Activated T-cell treated with anti-CD3 and anti-CD28 coated beads, Interleukin-2, amount 50 U/mL, for 1 hour (primary cell): Measurements from ENCODE around the gene CCR3.

Experiments
- DNase-seq: peaks from one replicate; pipeline ENCODE4 v3.0.0-alpha.2; 2020

CCR3 gene

GRCh38 chr3:46221938-46222337, 20.3 kb upstream of the CCR3 start:
- DNase-seq, result no peak

GRCh38 chr3:46222435-46223161, 19.7 kb upstream of the CCR3 start:
- DNase-seq, result no peak

- no peak for DNase-seq
Measured at GRCh38 chr3:46228260-46229242, 13.7 kb upstream of the CCR3 start.

- no peak for DNase-seq
Measured at GRCh38 chr3:46231323-46231722, 10.9 kb upstream of the CCR3 start.

- DNase-seq, result no peak
Measured at GRCh38 chr3:46233194-46233593, 9.1 kb upstream of the CCR3 start.

- DNase-seq, result no peak
Measured at GRCh38 chr3:46235425-46235824, 6.8 kb upstream of the CCR3 start.

GRCh38 chr3:46236294-46237054, 5.8 kb upstream of the CCR3 start:
- no peak for DNase-seq

GRCh38 chr3:46238386-46238785, 3.9 kb upstream of the CCR3 start:
- no peak for DNase-seq

GRCh38 chr3:46239301-46239938, 2.8 kb upstream of the CCR3 start:
- no peak for DNase-seq

- no peak for DNase-seq
Measured at GRCh38 chr3:46239952-46240351, 2.3 kb upstream of the CCR3 start.

- no peak for DNase-seq
Measured at GRCh38 chr3:46243560-46243959, 1.3 kb downstream of the CCR3 start.

GRCh38 chr3:46245146-46245545, 2.9 kb downstream of the CCR3 start:
- no peak for DNase-seq

- no peak for DNase-seq
Measured at GRCh38 chr3:46252980-46253379, 10.7 kb downstream of the CCR3 start.

GRCh38 chr3:46258525-46258924, 16.3 kb downstream of the CCR3 start:
- DNase-seq, result no peak

GRCh38 chr3:46261926-46262594, 19.8 kb downstream of the CCR3 start:
- no peak for DNase-seq

- DNase-seq, result no peak
Measured at GRCh38 chr3:46264002-46264401, 21.7 kb downstream of the CCR3 start.

- DNase-seq, result no peak
Measured at GRCh38 chr3:46266598-46266997, 24.3 kb downstream of the CCR3 start.

- no peak for DNase-seq
Measured at GRCh38 chr3:46269556-46269955, 27.3 kb downstream of the CCR3 start.

- no peak for DNase-seq
Measured at GRCh38 chr3:46270474-46270873, 28.2 kb downstream of the CCR3 start.

- DNase-seq, result no peak
Measured at GRCh38 chr3:46271209-46271745, 29.0 kb downstream of the CCR3 start.

GRCh38 chr3:46272028-46272451, 29.8 kb downstream of the CCR3 start:
- DNase-seq, result no peak
